OCI-LY7 (cell line): ENCODE data around the gene TAGLN2. TPM values are rescaled to one million over a fixed set of nuclear protein-coding genes. Genes with fewer than 3 reads are reported as not detected.

Experiments used
- BruUV-seq: library from RNA; stranded (reverse); fragments of 400-500 nt; replicated peaks from 2 replicates; lab custom pipeline; 2021; lab: Mats Ljungman, UMichigan
- CTCF ChIA-PET: fragments of 300-600 bp; sonication (Branson Sonifier 250); formaldehyde crosslinking; loops from one replicate; lab custom pipeline; 2022; ENCODE audit warnings: antibody characterized with exemption; ENCODE audit not compliant: unreplicated experiment; lab: Charles Lee
- POLR2A ChIA-PET: fragments of 300-600 bp; sonication (Branson Sonifier 250); formaldehyde crosslinking; loops from one replicate; lab custom pipeline; 2022; ENCODE audit warnings: antibody characterized with exemption; lab: Charles Lee
- DNase-seq: peaks from one replicate; pipeline ENCODE4 v3.0.0-alpha.2; 2015; ENCODE audit warnings: low spot score
- H2AFZ ChIP-seq: fragments of 200-600 bp; sonication (generic), shearing (Covaris generic); 2 replicates; pipeline ENCODE4 v1.6.1; 2014; ENCODE audit warnings: mild to moderate bottlenecking, antibody characterized with exemption, low read length, moderate library complexity
- H3K27ac ChIP-seq: fragments of 200-600 bp; sonication (generic); 2 replicates; pipeline ENCODE4 v1.5.1; 2014; ENCODE audit warnings: mixed run types, low read depth, mild to moderate bottlenecking, moderate library complexity, low read length, inconsistent platforms; ENCODE audit not compliant: poor library complexity, severe bottlenecking
- H3K36me3 ChIP-seq: fragments of 200-600 bp; sonication (generic); 2 replicates; pipeline ENCODE4 v1.6.1; 2014; ENCODE audit warnings: mild to moderate bottlenecking, antibody characterized with exemption, low read length, moderate library complexity, mixed read lengths; ENCODE audit not compliant: insufficient read depth
- H3K4me1 ChIP-seq: fragments of 200-600 bp; sonication (generic); 2 replicates; pipeline ENCODE4 v1.5.1; 2014; ENCODE audit warnings: mild to moderate bottlenecking, low read length; ENCODE audit not compliant: insufficient read depth, poor library complexity, severe bottlenecking
- H3K4me2 ChIP-seq: fragments of 200-600 bp; sonication (generic); 2 replicates; pipeline ENCODE4 v1.6.1; 2014; ENCODE audit warnings: mild to moderate bottlenecking, low read length
- H3K4me3 ChIP-seq: fragments of 200-600 bp; sonication (generic); 2 replicates; pipeline ENCODE4 v1.5.1; 2014; ENCODE audit warnings: mild to moderate bottlenecking, low read depth, low read length; ENCODE audit not compliant: poor library complexity, severe bottlenecking
- H3K79me2 ChIP-seq: fragments of 200-600 bp; sonication (generic); 2 replicates; pipeline ENCODE4 v1.6.1; 2016; ENCODE audit warnings: low read depth, mild to moderate bottlenecking, low read length, moderate library complexity, mixed read lengths; ENCODE audit not compliant: insufficient read depth
- H3K9me2 ChIP-seq: fragments of 200-600 bp; sonication (generic); 2 replicates; pipeline ENCODE4 v1.6.1; 2016; ENCODE audit warnings: mild to moderate bottlenecking, low read length, mixed read lengths; ENCODE audit not compliant: insufficient read depth
- H3K9me3 ChIP-seq: fragments of 200-600 bp; sonication (generic); 2 replicates; pipeline ENCODE4 v1.6.1; 2014; ENCODE audit warnings: mild to moderate bottlenecking, mixed run types, low read length, mixed read lengths
- H4K20me1 ChIP-seq: fragments of 200-600 bp; sonication (generic); 2 replicates; pipeline ENCODE4 v1.6.1; 2014; ENCODE audit warnings: mild to moderate bottlenecking, antibody characterized with exemption, low read length, moderate library complexity, mixed read lengths; ENCODE audit not compliant: insufficient read depth
- CTCF ChIP-seq: fragments of 200-600 bp; sonication (generic); conservative IDR thresholded peaks from 2 replicates; pipeline ENCODE4 v1.5.1; 2014; ENCODE audit warnings: mild to moderate bottlenecking, antibody characterized with exemption, low read length, moderate library complexity, mixed read lengths
- EZH2phosphoT487 ChIP-seq: fragments of 200-600 bp; sonication (generic); IDR thresholded peaks from 2 replicates; pipeline ENCODE4 v1.6.1; 2018; ENCODE audit warnings: low read depth, borderline replicate concordance, mild to moderate bottlenecking, mixed run types, antibody characterized with exemption, low read length, moderate library complexity, mixed read lengths
- intact Hi-C: fragments of 100-400 bp; cut with micrococcal nuclease; formaldehyde crosslinking; loops from one replicate; pipeline ENCODE4 v1.10.0; 2022; ENCODE audit not compliant: unreplicated experiment
- total RNA-seq, 2 experiments: library from RNA; depleted of rRNA in 1 of 2; stranded (reverse); fragments of >200 nt in 1 of 2; shearing (Covaris generic) in 1 of 2; gene quantifications; 2 replicates each; pipeline ENCODE4 v1.2.3, GENCODE V29; 2014 to 2022

TAGLN2 gene
- total RNA-seq, 2 experiments from 2014 or later, result 193 to 215 TPM

DNA sequence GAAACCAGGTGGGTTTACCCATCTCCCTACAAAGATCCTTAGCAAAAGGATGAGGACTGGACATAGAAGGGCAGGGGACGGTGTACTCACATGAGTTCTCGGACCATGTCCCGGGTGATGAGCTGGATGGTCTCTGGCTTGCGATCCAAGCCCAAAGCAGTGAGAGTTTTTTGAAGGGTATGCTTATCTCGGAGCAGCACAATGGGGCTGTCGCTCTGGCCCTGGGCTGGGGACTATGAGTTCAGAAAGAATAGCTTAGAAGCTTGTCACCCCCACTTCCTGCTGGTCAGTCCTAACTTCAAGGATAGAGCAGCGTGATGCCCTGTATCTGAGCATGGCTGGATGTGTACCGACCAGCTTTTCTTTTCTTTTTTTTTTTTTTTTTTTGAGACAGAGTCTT is 34.9 kb downstream of the TAGLN2 start:
- H4K20me1 ChIP-seq, result no peaks in the 10 kb centered on the region
- ChIA-PET POLR2A (interaction anchor here (0.6 to 1.3 kb wide), 4 partner anchors 31 to 1076 kb away, joined by 3 to 6 read pairs (median 3); partner anchors contain the start of gene FCRL6), CTCF (interaction anchor here (0.5 to 4.9 kb wide), 4 partner anchors 58 to 1101 kb away, joined by 3 to 30 read pairs (median 6); no protein-coding TSS in a partner anchor)
- H3K79me2 ChIP-seq, result no peaks in the 10 kb centered on the region
- intact Hi-C loops, result loop anchor here (2.0 kb wide), 1 partner anchor 116 kb away; no protein-coding TSS in a partner anchor
- BruUV-seq, result no TSS peak
- no peaks in the 10 kb centered on the region for H3K36me3 ChIP-seq
- H3K4me3 ChIP-seq, result peak overlapping the region; percentile 36
- H3K9me3 ChIP-seq, result no peaks in the 10 kb centered on the region
- no peak for DNase-seq
- peaks cover 28% of the 10 kb centered on the region for H3K4me1 ChIP-seq
- no peaks in the 10 kb centered on the region for H3K9me2 ChIP-seq
- peak overlapping the region; percentile 82; the same call in 1 of the 2 replicates for H2AFZ ChIP-seq
- no peak for TF ChIP-seq CTCF
- TF ChIP-seq EZH2phosphoT487, result no peak
- H3K4me2 ChIP-seq, result peak overlapping the region; percentile 70
- H3K27ac ChIP-seq, result no peak overlapping the region

GRCh38 chr1:159889821-159890252 is 35.5 kb downstream of the TAGLN2 start:
- H3K36me3 ChIP-seq, result no peaks in the 10 kb centered on the region
- H3K4me2 ChIP-seq, result peak overlapping the region; percentile 70
- H3K4me1 ChIP-seq, result peaks cover 28% of the 10 kb centered on the region
- no TSS peak for BruUV-seq
- no peaks in the 10 kb centered on the region for H4K20me1 ChIP-seq
- POLR2A ChIA-PET, result interaction anchor here (1.0 to 1.9 kb wide), 5 partner anchors 10 to 91 kb away, joined by 3 to 13 read pairs (median 5); partner anchors contain the start of gene FCRL6
- peak overlapping the region; percentile 82 for H2AFZ ChIP-seq
- no peaks in the 10 kb centered on the region for H3K9me2 ChIP-seq
- no peaks in the 10 kb centered on the region for H3K9me3 ChIP-seq
- H3K4me3 ChIP-seq, result peak overlapping the region; percentile 36
- no peak for TF ChIP-seq EZH2phosphoT487
- no peak for TF ChIP-seq CTCF
- intact Hi-C loops, result loop anchor here (2.0 kb wide), 1 partner anchor 117 kb away; no protein-coding TSS in a partner anchor
- no peak overlapping the region for H3K27ac ChIP-seq
- CTCF ChIA-PET, result interaction anchor here (0.5 to 4.9 kb wide), 4 partner anchors 91 to 1101 kb away, joined by 3 to 30 read pairs (median 6); no protein-coding TSS in a partner anchor
- no peaks in the 10 kb centered on the region for H3K79me2 ChIP-seq
- peak; percentile 59 for DNase-seq

DNA sequence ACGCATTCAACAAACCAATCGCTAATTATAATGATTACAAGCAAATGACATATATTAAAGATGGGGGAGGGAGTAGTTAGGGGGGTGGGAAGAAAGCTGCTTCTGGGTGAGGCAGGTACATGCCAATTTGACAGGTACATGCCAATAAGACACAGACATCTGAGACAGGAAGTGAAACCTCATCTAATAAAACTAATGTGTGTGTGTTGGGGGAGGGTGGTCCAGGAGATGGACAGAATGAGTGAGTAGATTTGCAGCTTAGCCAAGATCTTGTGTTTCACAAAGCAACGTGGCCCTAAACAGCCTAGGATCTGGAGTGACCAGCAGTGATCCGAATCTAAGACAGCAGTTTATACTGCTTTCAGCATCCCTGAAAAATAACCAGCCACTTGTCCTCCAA is 36.1 kb downstream of the TAGLN2 start:
- Histone ChIP-seq H3K4me3 (peak overlapping the region; percentile 36), H3K79me2 (no peaks in the 10 kb centered on the region), H3K36me3 (no peaks in the 10 kb centered on the region), H3K9me3 (no peaks in the 10 kb centered on the region), H2AFZ (peak overlapping the region; percentile 82), H3K4me2 (peak overlapping the region; percentile 70), H3K9me2 (no peaks in the 10 kb centered on the region), H4K20me1 (no peaks in the 10 kb centered on the region), H3K27ac (no peak overlapping the region), H3K4me1 (peaks cover 28% of the 10 kb centered on the region)
- ChIA-PET POLR2A (interaction anchor here (0.6 to 1.9 kb wide), 9 partner anchors 9 to 1381 kb away, joined by 3 to 13 read pairs (median 5); no protein-coding TSS in a partner anchor), CTCF (interaction anchor here (0.8 to 4.9 kb wide), 2 partner anchors 90 to 115 kb away, joined by 3 to 30 read pairs; no protein-coding TSS in a partner anchor)
- DNase-seq, result peak; percentile 42
- no TSS peak for BruUV-seq
- intact Hi-C loops, result no loop called here
- TF ChIP-seq EZH2phosphoT487 (no peak), CTCF (no peak)
